ENCODE measurements around the gene DSCAML1. TPM values are rescaled to one million over a fixed set of nuclear protein-coding genes. Genes with fewer than 3 reads are reported as not detected.

Gene DSCAML1
- total and polyA plus RNA-seq, 10 of the 15 experiments (the other 5 are each of a cell fraction or from before 2014, with no cell fraction given), result 0.03 to 0.18 (median 0.06) TPM; not detected in 1

- ChIA-PET CTCF (no interaction called here), SMC1A (ENCODE audit: uncharacterized antibody, unreplicated experiment) (no interaction called here), POLR2A (no interaction called here), RAD21 (ENCODE audit: unreplicated experiment) (no interaction called here)
- Histone ChIP-seq H3K27ac (ENCODE audit: control insufficient read depth, insufficient read depth) (no peak overlapping the region), H3K9me3 (replicated peaks; ENCODE audit: control insufficient read depth, insufficient read depth, low read length) (no peaks in the 10 kb centered on the region), H2AFZ (ENCODE audit: control insufficient read depth, low read depth, low read length) (no peak overlapping the region), H3K9ac (ENCODE audit: control insufficient read depth, insufficient read depth, low read length) (no peak overlapping the region), H3K79me2 (ENCODE audit: control insufficient read depth, insufficient read depth, low read length) (no peaks in the 10 kb centered on the region), H3K36me3 (ENCODE audit: control insufficient read depth in 2 of 2, insufficient read depth in 2 of 2, low read length in 1 of 2) (no peaks in the 10 kb centered on the region), H3K27me3 (replicated peaks in 1 of 2; ENCODE audit: control insufficient read depth in 2 of 2, insufficient read depth in 2 of 2, low read length in 1 of 2) (no peaks in the 10 kb centered on the region; a peak in 1 of 4 replicates), H3K4me3 (no peak overlapping the region), H3K4me1 (ENCODE audit: control insufficient read depth, insufficient read depth, low read length) (no peaks in the 10 kb centered on the region), H4K20me1 (ENCODE audit: control insufficient read depth, insufficient read depth) (no peaks in the 10 kb centered on the region), H3K4me2 (ENCODE audit: control insufficient read depth, insufficient read depth) (no peak overlapping the region)
- intact Hi-C loops (cut with micrococcal nuclease; ENCODE audit: unreplicated experiment) (no loop called here), in situ Hi-C loops (cut with MboI) (no loop called here)
- FAIRE-seq, result no peak
- no peak for DNase-seq (ENCODE audit: low read depth, low spot score)
- BruUV-seq (replicated peaks), result no TSS peak
- ATAC-seq, result no peak
- 6% methylated on average over 2 of the region's 2 CpGs for WGBS (ENCODE audit: insufficient coverage, insufficient replicate concordance, low lambda C conversion rate, missing lambda C conversion rate)
- no peak for TF ChIP-seq IKZF1 (conservative IDR thresholded peaks at IDR 0.05)
- TF ChIP-seq TAF1 (IDR thresholded peaks at IDR 0.05; ENCODE audit: borderline replicate concordance, low read depth, low read length), result no peak
- TF ChIP-seq CEBPZ (IDR thresholded peaks at IDR 0.05; ENCODE audit: low read depth, low read length), result no peak
- TF ChIP-seq CBFB (IDR thresholded peaks at IDR 0.05; ENCODE audit: low read depth), result no peak
- no peak for TF ChIP-seq RCOR1 (conservative IDR thresholded peaks at IDR 0.05; ENCODE audit: low read depth, low read length)
- TF ChIP-seq RELB (IDR thresholded peaks at IDR 0.05; ENCODE audit: low read depth), result no peak
- TF ChIP-seq ZNF217 (IDR thresholded peaks at IDR 0.05), result no peak
- TF ChIP-seq CHD4 (IDR thresholded peaks at IDR 0.05), result no peak
- no peak for TF ChIP-seq GABPA (IDR thresholded peaks at IDR 0.05; ENCODE audit: low read depth)
- TF ChIP-seq MEF2A (IDR thresholded peaks at IDR 0.05; ENCODE audit: insufficient read depth, low read depth, low read length), result no peak
- no peak for TF ChIP-seq MLLT1 (IDR thresholded peaks at IDR 0.05)
- TF ChIP-seq NR2F1 (conservative IDR thresholded peaks at IDR 0.05), result no peak
- TF ChIP-seq RB1 (IDR thresholded peaks at IDR 0.05; ENCODE audit: borderline replicate concordance), result no peak
- no peak for TF ChIP-seq KDM1A (IDR thresholded peaks at IDR 0.05; ENCODE audit: borderline replicate concordance)
- TF ChIP-seq CTCF (IDR thresholded peaks at IDR 0.05 in 2 of 3, conservative IDR thresholded peaks at IDR 0.05 in 1 of 3; ENCODE audit: control insufficient read depth in 2 of 3, extremely low read depth in 1 of 3, insufficient read depth in 1 of 3, low read depth in 3 of 3, low read length in 3 of 3), result no peak
- TF ChIP-seq MYC (IDR thresholded peaks at IDR 0.05; ENCODE audit: insufficient read depth, insufficient read length, insufficient replicate concordance, low read length, severe bottlenecking), result no peak
Observed at GRCh38 chr11:117769533-117769932, 27.5 kb downstream of the DSCAML1 start.

Measured in GM12878 (cell line).